HepG2 (cell line): ENCODE data around the gene TMIGD3. TPM values are rescaled to one million over a fixed set of nuclear protein-coding genes. Genes with fewer than 3 reads are reported as not detected.

ENCODE experiments used
- CCDC6 ChIP-seq: sonication (generic); formaldehyde crosslinking; IDR thresholded peaks from 2 replicates; pipeline ENCODE4 v1.8.1; 2022; ENCODE audit warnings: mild to moderate bottlenecking, missing genetic modification reagents, moderate library complexity
- ELF4 ChIP-seq: sonication (generic); formaldehyde crosslinking; IDR thresholded peaks from 2 replicates; pipeline ENCODE4 v1.5.0; 2020; ENCODE audit warnings: missing genetic modification reagents, mild to moderate bottlenecking, moderate library complexity, borderline replicate concordance
- ETV5 ChIP-seq: IDR thresholded peaks from 2 replicates; pipeline ENCODE4 v1.6.1; 2018; ENCODE audit warnings: missing biosample characterization, missing genetic modification reagents, inconsistent platforms, borderline replicate concordance
- KDM5A ChIP-seq: fragments of 200-600 bp; sonication (generic); IDR thresholded peaks from 2 replicates; pipeline ENCODE4 v1.7.0; 2018; ENCODE audit warnings: antibody characterized with exemption, mild to moderate bottlenecking, low read length, borderline replicate concordance
- MTERF4 ChIP-seq: sonication (generic); formaldehyde crosslinking; IDR thresholded peaks from 2 replicates; pipeline ENCODE4 v1.8.0; 2023; ENCODE audit warnings: mild to moderate bottlenecking, missing genetic modification reagents
- MXD1 ChIP-seq: sonication (generic); formaldehyde crosslinking; IDR thresholded peaks from 2 replicates; pipeline ENCODE4 v1.4.0; 2020; ENCODE audit warnings: mild to moderate bottlenecking, missing genetic modification reagents
- NFATC3 ChIP-seq: sonication (generic); formaldehyde crosslinking; IDR thresholded peaks from 2 replicates; pipeline ENCODE4 v1.5.1; 2020; ENCODE audit warnings: mild to moderate bottlenecking, missing genetic modification reagents
- POGK ChIP-seq: sonication (generic); formaldehyde crosslinking; conservative IDR thresholded peaks from 2 replicates; pipeline ENCODE4 v1.8.0; 2022; ENCODE audit warnings: mild to moderate bottlenecking, moderate library complexity, missing genetic modification reagents
- POLR2G ChIP-seq: fragments of 200-400 bp; formaldehyde crosslinking; IDR thresholded peaks from 2 replicates; pipeline ENCODE4 v1.6.1; 2018; ENCODE audit warnings: mild to moderate bottlenecking, low read depth, low read length, moderate library complexity
- SETDB1 ChIP-seq: sonication (generic); formaldehyde crosslinking; IDR thresholded peaks from 2 replicates; pipeline ENCODE4 v1.5.1; 2020; ENCODE audit warnings: missing genetic modification reagents, mild to moderate bottlenecking, borderline replicate concordance
- ZBTB40 ChIP-seq, 2 experiments: fragments of 450-650 bp in 1 of 2; sonication (generic) in 1 of 2; formaldehyde crosslinking in 1 of 2; IDR thresholded peaks; 2 replicates each; pipeline versions ENCODE4 v1.6.1 to v1.8.0; 2016 to 2022; ENCODE audit warnings: antibody characterized with exemption in 1 of 2, mild to moderate bottlenecking in 1 of 2, missing genetic modification reagents in 1 of 2
- ZNF296 ChIP-seq: sonication (generic); formaldehyde crosslinking; conservative IDR thresholded peaks from 2 replicates; pipeline ENCODE4 v1.5.0; 2020; ENCODE audit warnings: mild to moderate bottlenecking, missing genetic modification reagents
- ZNF513 ChIP-seq: sonication (generic); formaldehyde crosslinking; conservative IDR thresholded peaks from 2 replicates; pipeline ENCODE4 v1.5.0; 2020; ENCODE audit warnings: missing genetic modification reagents
- polyA plus RNA-seq, 8 experiments: library from polyadenylated mRNA; depleted of rRNA in 3 of 8; stranded (reverse) in 7 of 8; unstranded in 1 of 8; fragments of >200 nt; fragmentation: Illumina TruSeq in 4 of 8; extraction: Trizol in 4 of 8; gene quantifications; 2 replicates each; pipeline versions ENCODE4 v1.2.1 to v1.2.3, GENCODE V29; 2011 to 2016; ENCODE audit warnings: low read depth in 4 of 8, missing spikeins in 1 of 8, mixed read lengths in 1 of 8; ENCODE audit not compliant: insufficient read depth in 1 of 8
- total RNA-seq, 5 experiments: library from RNA; depleted of rRNA; stranded (reverse); fragments of >200 nt; fragmentation: Illumina TruSeq; extraction: Trizol; gene quantifications; 2 replicates each; pipeline ENCODE4 v1.2.3, GENCODE V29; 2016; ENCODE audit warnings: low read depth in 1 of 5

TMIGD3 gene
- total and polyA plus RNA-seq, 2 of the 13 experiments (the other 11 are each of a cell fraction or from before 2014, with no cell fraction given) = not detected

GRCh38 chr1:111507411-111508201 lies 4.2 kb upstream of the TMIGD3 start (continued):
- TF ChIP-seq POGK (CRISPR knock-in tag) (peak; percentile 87), CCDC6 (peak; percentile 87), ETV5 (CRISPR knock-in tag) (peak; percentile 67), ZNF296 (CRISPR knock-in tag) (no peak), MTERF4 (CRISPR knock-in tag) (no peak), KDM5A (peak; percentile 54; the same call in 1 of the 2 replicates), ZBTB40 (IDR thresholded peaks at IDR 0.05) (no peak), ZBTB40 (CRISPR knock-in tag; IDR thresholded peaks at IDR 0.05) (no peak), NFATC3 (CRISPR knock-in tag) (peak; percentile 56; the same call in 1 of the 2 replicates), ZNF513 (CRISPR knock-in tag) (no peak), SETDB1 (CRISPR knock-in tag) (no peak), POLR2G (0 out of 2 replicates have a peak, but pooled peaks have one; percentile 49), MXD1 (no peak), ELF4 (CRISPR knock-in tag) (peak; percentile 78; the same call in 1 of the 2 replicates)
